Anterior cingulate cortex (tissue), 58 donors: ENCODE measurements around the gene HES4.
"Not testable (repeated sequence)": the region's sequence is repeated elsewhere in the genome, so short reads cannot be mapped to it uniquely, and the experiment has no call there.

Source experiments
- DNase-seq, 58 donors: peaks; one replicate each; lab custom pipeline; 2025; lab: John Stamatoyannopoulos, UW

HES4 gene

GRCh38 chr1:981491-981954, 18.4 kb downstream of the HES4 start:
- DNase-seq = no peak

GRCh38 chr1:980602-981395, 19.1 kb downstream of the HES4 start:
- DNase-seq = no peak

- no peak for DNase-seq
Observed at GRCh38 chr1:980137-980571, 19.7 kb downstream of the HES4 start.

DNA sequence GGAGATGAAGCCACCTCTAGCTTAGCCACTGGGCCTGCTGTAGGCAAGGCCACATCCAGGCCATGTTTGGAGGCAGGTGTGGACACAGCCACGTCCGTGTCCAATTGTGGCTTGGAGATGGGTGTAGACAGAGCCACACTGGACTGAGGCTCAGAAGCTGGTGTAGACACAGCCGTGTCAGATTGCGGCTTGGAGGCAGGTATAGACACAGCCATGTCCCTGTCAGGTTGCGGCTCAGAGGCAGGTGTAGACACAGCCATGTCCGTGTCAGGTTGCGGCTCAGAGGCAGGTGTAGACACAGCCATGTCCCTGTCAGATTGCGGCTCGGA, 20.2 kb downstream of the HES4 start:
- DNase-seq = no peak

DNA sequence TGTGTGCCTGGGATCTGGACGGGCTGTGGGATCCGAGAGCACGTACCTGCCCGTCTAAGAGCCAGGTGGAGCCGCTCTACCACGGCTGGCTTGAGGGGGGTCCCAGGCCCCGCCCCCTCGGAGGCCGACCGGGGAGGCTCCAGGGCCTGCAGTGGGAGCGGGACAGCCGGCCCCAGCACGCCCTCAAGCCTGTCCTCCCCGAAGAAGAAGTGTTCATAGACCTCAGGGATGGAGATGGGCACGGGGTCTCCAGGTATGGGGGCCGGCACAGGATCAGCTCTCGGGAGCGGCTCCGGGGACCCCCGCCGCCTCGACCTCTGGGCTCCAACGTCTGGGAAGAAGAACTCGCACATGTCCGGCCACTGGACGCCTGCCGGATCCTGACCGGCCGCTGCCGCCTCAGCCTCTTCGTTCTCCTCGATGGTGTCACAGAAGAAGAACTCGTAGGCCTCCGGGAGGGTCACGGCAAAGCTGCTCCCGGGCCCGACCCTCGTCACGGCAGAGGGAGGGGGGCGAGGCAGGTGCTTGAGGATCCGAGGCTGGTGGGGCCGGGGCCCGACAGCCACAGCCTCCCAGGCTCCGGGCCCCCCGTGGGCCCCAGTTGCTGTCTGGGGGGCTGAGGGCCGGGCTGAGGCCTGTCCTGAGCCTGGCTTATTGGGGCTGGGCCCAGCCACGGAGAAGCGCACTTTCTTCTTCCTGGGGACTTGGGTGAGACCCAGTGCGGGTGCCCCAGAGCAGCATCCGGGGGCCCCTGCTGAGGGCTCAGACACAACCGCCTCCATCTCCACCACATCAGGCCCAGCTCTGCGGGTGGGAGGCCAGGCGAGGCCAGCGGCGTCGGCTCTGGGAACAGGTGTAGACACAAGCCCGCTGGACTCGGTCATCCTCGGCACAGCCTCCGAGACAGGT, 20.8 kb downstream of the HES4 start:
- no peak for DNase-seq

DNA sequence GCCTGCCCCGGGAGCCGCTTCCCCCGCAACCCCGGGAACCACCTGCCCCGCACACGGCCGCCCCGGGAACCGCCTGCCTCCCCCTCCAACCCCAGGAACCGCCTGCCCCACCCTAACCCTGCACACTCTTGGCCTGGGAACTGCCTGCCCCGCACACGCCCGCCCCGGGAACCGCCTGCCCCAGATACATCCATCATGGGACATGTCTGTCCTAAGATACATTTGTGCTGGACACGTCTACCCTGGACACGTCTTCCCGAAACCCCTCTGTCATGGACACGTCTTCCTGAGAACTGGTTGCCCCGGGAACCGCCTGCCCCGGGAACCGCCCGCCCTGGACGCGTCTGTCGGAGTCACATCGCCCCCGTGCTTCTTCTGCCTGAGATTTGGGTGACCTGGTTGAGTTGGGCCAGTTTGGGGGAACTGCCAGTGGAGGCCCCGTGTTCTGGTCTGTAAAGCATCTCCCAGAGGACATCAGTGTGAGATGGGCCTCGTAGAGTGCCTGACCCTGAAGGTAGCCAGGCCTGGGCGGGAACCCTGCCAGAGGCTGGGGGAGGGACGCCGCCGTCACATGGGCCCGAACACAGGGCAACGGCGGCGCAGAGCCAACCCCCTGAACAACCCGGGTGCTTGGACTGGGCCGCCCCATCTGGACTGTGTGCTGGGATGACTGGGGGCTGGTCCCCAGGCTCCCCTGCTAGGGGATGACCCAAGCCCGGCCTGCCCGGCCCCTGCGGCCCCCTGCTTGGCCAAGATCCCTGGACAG, 21.6 kb downstream of the HES4 start:
- no peak for DNase-seq

- not testable (repeated sequence) for DNase-seq
Observed at GRCh38 chr1:976791-977190, 23.1 kb downstream of the HES4 start.

- DNase-seq = peak in 13 of 58 donors; percentile 3 to 60 (median 16)
Observed at GRCh38 chr1:975896-976683, 23.8 kb downstream of the HES4 start.

GRCh38 chr1:975365-975764, 24.5 kb downstream of the HES4 start:
- no peak for DNase-seq

DNA sequence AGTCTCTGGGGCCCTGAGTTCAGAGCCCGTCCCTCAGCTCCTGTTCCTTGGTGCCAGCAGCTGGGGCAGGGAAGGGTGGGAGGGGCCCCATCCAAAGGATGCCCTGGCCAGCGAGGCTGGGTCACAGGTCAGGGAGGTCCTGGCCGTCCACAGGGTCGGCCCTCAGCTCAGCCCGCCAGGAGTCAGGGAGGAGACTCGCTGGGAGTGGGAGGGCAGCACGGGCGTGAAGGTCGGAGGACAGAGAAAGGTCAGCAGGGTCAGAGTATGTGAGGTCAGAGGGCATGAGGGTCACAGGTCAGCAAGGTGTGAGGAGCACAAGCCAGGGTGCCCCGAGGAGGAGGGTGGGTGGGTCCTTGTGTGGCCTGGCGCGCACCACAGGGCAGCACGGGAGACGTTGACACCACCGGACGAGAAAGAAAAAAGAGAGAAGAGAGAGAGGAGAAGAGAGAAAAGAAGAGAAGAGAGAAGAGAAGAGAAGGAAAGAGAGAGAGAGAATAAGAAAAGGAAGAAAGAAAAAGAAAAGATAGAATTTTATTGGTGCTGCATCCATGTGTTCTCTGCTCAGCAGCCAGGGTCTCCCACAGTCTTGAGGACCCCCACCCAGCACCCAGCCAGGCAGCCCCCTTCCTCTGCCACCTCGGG, 25.1 kb downstream of the HES4 start:
- DNase-seq = no peak

- no peak for DNase-seq
Observed at GRCh38 chr1:974293-974640, 25.6 kb downstream of the HES4 start.

- no peak for DNase-seq
Observed at GRCh38 chr1:973459-974292, 26.2 kb downstream of the HES4 start.

DNA sequence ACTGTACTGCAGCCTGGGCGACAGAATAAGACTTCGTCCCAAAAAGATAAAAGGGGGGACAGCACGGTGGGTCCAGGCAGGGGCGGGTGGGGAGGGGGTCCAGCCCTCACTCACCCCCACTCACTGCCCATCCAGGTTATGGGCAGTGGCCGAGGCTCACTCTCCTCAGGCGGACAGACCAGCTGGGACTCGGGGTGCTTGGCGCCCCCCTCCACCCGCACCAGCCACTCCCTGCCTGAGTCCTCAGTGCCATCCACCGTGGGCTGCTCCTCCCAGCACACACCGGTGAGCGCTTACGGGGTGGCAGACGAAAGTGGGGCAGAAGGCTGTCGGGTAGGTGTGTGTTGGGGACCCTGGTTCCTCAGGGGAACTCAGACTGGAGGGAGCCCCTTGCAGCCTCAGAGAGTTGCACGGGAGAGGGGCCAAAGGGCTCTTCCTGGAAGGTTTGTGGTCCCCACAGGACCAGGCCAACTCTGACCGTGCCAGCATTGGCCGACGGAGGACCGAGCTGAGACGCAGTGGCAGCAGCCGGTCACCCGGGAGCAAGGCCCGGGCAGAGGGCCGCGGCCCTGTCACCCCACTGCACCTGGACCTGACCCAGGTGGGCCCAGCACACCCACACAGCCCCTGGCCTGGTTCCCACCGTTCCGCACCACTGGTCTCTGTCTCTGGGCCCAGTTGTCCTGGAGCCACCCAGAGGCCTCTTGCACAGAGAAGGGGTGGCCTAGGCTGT, 27.0 kb downstream of the HES4 start:
- DNase-seq = no peak

DNA sequence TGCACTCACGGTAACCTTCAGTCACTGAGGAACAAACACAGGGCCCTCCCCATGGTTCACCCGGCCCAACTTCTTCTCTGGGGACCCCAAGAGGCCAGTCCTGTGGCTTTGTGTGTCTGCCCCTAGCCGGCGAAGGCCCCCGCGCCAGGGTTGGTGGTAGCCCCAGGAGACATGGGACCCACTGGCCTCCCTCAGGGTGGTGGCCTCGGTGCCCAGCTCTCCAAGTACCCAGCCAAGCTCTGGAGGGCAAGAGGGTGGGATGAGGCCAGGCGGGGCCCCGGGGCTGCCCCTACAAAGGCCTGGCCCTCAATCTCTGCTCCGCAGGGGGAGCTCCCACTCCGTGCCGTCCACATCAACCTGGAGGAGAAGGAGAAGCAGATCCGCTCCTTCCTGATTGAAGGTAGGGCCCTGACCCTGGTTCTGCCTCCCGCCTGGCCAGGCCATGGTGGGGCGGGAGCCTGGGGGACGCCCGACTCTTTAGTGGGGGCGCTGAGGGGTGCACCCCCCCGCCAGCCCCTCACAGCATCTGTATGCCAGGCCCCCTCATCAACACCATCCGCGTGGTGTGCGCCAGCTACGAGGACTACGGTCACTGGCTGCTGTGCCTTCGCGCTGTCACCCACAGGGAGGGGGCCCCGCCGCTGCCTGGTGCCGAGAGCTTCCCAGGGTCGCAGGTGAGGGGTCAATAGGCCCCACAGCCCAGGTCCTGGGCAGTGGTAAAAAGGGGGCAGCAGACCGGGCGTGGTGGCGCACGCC, 28.0 kb downstream of the HES4 start:
- DNase-seq = no peak

- no peak for DNase-seq
Observed at GRCh38 chr1:970973-971730, 28.7 kb downstream of the HES4 start.

- DNase-seq = no peak
Observed at GRCh38 chr1:970242-970972, 29.5 kb downstream of the HES4 start.
